MM.1S (cell line): ENCODE data around the gene SACS.
"Not testable (repeated sequence)": the region's sequence is repeated elsewhere in the genome, so short reads cannot be mapped to it uniquely, and the experiment has no call there.

Experiments used
- DNase-seq: peaks from one replicate; pipeline ENCODE4 v3.0.0-alpha.2; 2015
- H2AFZ ChIP-seq: fragments of 300-600 bp; sonication (generic); 2 replicates; pipeline ENCODE4 v1.6.0; 2016; ENCODE audit warnings: antibody characterized with exemption, low read length
- H3F3A ChIP-seq: fragments of 300-600 bp; sonication (generic); 2 replicates; pipeline ENCODE4 v1.6.1; 2016; ENCODE audit warnings: mild to moderate bottlenecking, antibody characterized with exemption, low read length, moderate library complexity, mixed read lengths; ENCODE audit not compliant: insufficient read depth
- H3K27ac ChIP-seq: fragments of 300-600 bp; sonication (generic); 2 replicates; pipeline ENCODE4 v1.5.1; 2016; ENCODE audit warnings: mild to moderate bottlenecking, low read length
- H3K27me3 ChIP-seq: fragments of 300-600 bp; sonication (generic); replicated peaks from 2 replicates; pipeline ENCODE4 v1.6.0; 2016; ENCODE audit warnings: low read length; ENCODE audit not compliant: insufficient read depth
- H3K36me3 ChIP-seq: fragments of 300-600 bp; sonication (generic); replicated peaks from 2 replicates; pipeline ENCODE4 v1.6.1; 2016; ENCODE audit warnings: mild to moderate bottlenecking, low read length, mixed read lengths; ENCODE audit not compliant: insufficient read depth
- H3K4me1 ChIP-seq: fragments of 300-600 bp; sonication (generic); 2 replicates; pipeline ENCODE4 v1.6.1; 2016; ENCODE audit warnings: low read length, mixed read lengths
- H3K4me2 ChIP-seq: fragments of 300-600 bp; sonication (generic); 2 replicates; pipeline ENCODE4 v1.6.0; 2016; ENCODE audit warnings: low read depth, low read length
- H3K4me3 ChIP-seq: fragments of 300-600 bp; sonication (generic); 2 replicates; pipeline ENCODE4 v1.5.1; 2016; ENCODE audit warnings: low read length, mixed read lengths
- H3K79me2 ChIP-seq: fragments of 300-600 bp; sonication (generic); 2 replicates; pipeline ENCODE4 v1.6.1; 2016; ENCODE audit warnings: mixed run types, low read length, mixed read lengths
- H3K9ac ChIP-seq: fragments of 300-600 bp; sonication (generic); 2 replicates; pipeline ENCODE4 v1.6.1; 2016; ENCODE audit warnings: low read length, mixed read lengths
- H3K9me2 ChIP-seq: fragments of 300-600 bp; sonication (generic); replicated peaks from 2 replicates; pipeline ENCODE4 v1.6.1; 2016; ENCODE audit warnings: mild to moderate bottlenecking, low read length, mixed read lengths; ENCODE audit not compliant: insufficient read depth
- H3K9me3 ChIP-seq: fragments of 300-600 bp; sonication (generic); replicated peaks from 2 replicates; pipeline ENCODE4 v1.6.1; 2016; ENCODE audit warnings: mild to moderate bottlenecking, low read length, mixed read lengths; ENCODE audit not compliant: insufficient read depth
- H4K20me1 ChIP-seq: fragments of 300-600 bp; sonication (generic); 2 replicates; pipeline ENCODE4 v1.6.1; 2016; ENCODE audit warnings: mild to moderate bottlenecking, low read length, moderate library complexity, mixed read lengths; ENCODE audit not compliant: insufficient read depth
- CTCF ChIP-seq: fragments of 300-600 bp; sonication (generic); IDR thresholded peaks from 2 replicates; pipeline ENCODE4 v1.5.1; 2016; ENCODE audit warnings: antibody characterized with exemption, low read length, mixed read lengths
- EZH2 ChIP-seq: fragments of 300-600 bp; sonication (generic); optimal IDR thresholded peaks from 2 replicates; pipeline ENCODE3; 2017; ENCODE audit warnings: low read depth, mild to moderate bottlenecking, antibody characterized with exemption, low read length, mixed read lengths
- EZH2phosphoT487 ChIP-seq: fragments of 300-600 bp; sonication (generic); IDR thresholded peaks from 2 replicates; pipeline ENCODE4 v1.6.1; 2018; ENCODE audit warnings: antibody characterized with exemption, low read length

Gene SACS

GRCh38 chr13:23411706-23412105, 21.8 kb downstream of the SACS start:
- no peaks in the 10 kb centered on the region for H3K9me2 ChIP-seq
- H2AFZ ChIP-seq = no peak overlapping the region
- H3K9me3 ChIP-seq = no peaks in the 10 kb centered on the region
- no peaks in the 10 kb centered on the region for H4K20me1 ChIP-seq
- TF ChIP-seq EZH2phosphoT487 (no peak), CTCF (no peak), EZH2 (no peak)
- H3K27me3 ChIP-seq = no peaks in the 10 kb centered on the region
- H3K4me2 ChIP-seq = no peak overlapping the region
- H3K4me1 ChIP-seq = no peaks in the 10 kb centered on the region
- H3K9ac ChIP-seq = no peak overlapping the region
- no peak overlapping the region for H3K27ac ChIP-seq
- H3K4me3 ChIP-seq = no peak overlapping the region
- H3K79me2 ChIP-seq = no peaks in the 10 kb centered on the region
- DNase-seq = no peak
- H3K36me3 ChIP-seq = no peaks in the 10 kb centered on the region
- no peaks in the 10 kb centered on the region for H3F3A ChIP-seq

GRCh38 chr13:23411220-23411619, 22.3 kb downstream of the SACS start:
- Histone ChIP-seq H3K9me3 (no peaks in the 10 kb centered on the region), H3F3A (no peaks in the 10 kb centered on the region), H3K4me3 (no peak overlapping the region), H3K27me3 (no peaks in the 10 kb centered on the region), H3K79me2 (no peaks in the 10 kb centered on the region), H3K9me2 (no peaks in the 10 kb centered on the region), H2AFZ (no peak overlapping the region), H3K9ac (no peak overlapping the region), H3K4me2 (no peak overlapping the region), H3K27ac (no peak overlapping the region), H3K36me3 (no peaks in the 10 kb centered on the region), H4K20me1 (no peaks in the 10 kb centered on the region), H3K4me1 (no peaks in the 10 kb centered on the region)
- no peak for DNase-seq
- TF ChIP-seq EZH2 (no peak), EZH2phosphoT487 (no peak), CTCF (no peak)

- no peaks in the 10 kb centered on the region for H3K79me2 ChIP-seq
- no peak for DNase-seq
- H3F3A ChIP-seq = no peaks in the 10 kb centered on the region
- H3K9me3 ChIP-seq = no peaks in the 10 kb centered on the region
- H2AFZ ChIP-seq = no peak overlapping the region
- no peak for TF ChIP-seq EZH2
- TF ChIP-seq CTCF = no peak
- TF ChIP-seq EZH2phosphoT487 = no peak
- no peak overlapping the region for H3K27ac ChIP-seq
- H3K36me3 ChIP-seq = no peaks in the 10 kb centered on the region
- H3K9ac ChIP-seq = no peak overlapping the region
- no peak overlapping the region for H3K4me3 ChIP-seq
- H3K4me2 ChIP-seq = no peak overlapping the region
- no peaks in the 10 kb centered on the region for H3K27me3 ChIP-seq
- no peaks in the 10 kb centered on the region for H3K4me1 ChIP-seq
- no peaks in the 10 kb centered on the region for H4K20me1 ChIP-seq
- no peaks in the 10 kb centered on the region for H3K9me2 ChIP-seq
Observed at GRCh38 chr13:23408026-23408425, 25.5 kb downstream of the SACS start.

GRCh38 chr13:23401156-23401555, 32.3 kb downstream of the SACS start:
- H3K36me3 ChIP-seq = not testable (repeated sequence)

More at GRCh38 chr13:23401156-23401555, 32.3 kb downstream of the SACS start:
- not testable (repeated sequence) for H3K4me1 ChIP-seq, H2AFZ ChIP-seq, H3K4me3 ChIP-seq, H3K27ac ChIP-seq, DNase-seq, H3F3A ChIP-seq, H3K27me3 ChIP-seq, H3K79me2 ChIP-seq, H3K9ac ChIP-seq, H4K20me1 ChIP-seq, H3K9me2 ChIP-seq, H3K9me3 ChIP-seq, H3K4me2 ChIP-seq
